Keratinocyte (primary cell): ENCODE measurements around the gene TFCP2L1. TPM values are rescaled to one million over a fixed set of nuclear protein-coding genes. Genes with fewer than 3 reads are reported as not detected.

Experiments used
- DNase-seq: peaks from one replicate; pipeline ENCODE4 v3.0.0-alpha.2; 2011; ENCODE audit warnings: low read depth, missing footprints, low spot score
- FAIRE-seq: peaks from 2 replicates; lab custom pipeline; 2011; peaks lifted over from hg19 to GRCh38; lab: Jason Lieb, UNC
- H2AFZ ChIP-seq: 2 replicates; pipeline ENCODE4 v1.6.0; 2012; ENCODE audit warnings: low read length, control low read depth, inconsistent platforms; ENCODE audit not compliant: control insufficient read depth
- H3K27ac ChIP-seq: 2 replicates; pipeline ENCODE4 v1.5.1; 2011; ENCODE audit warnings: low read length; ENCODE audit not compliant: control insufficient read depth, insufficient read depth
- H3K27me3 ChIP-seq: 3 replicates; pipeline ENCODE4 v1.6.0; 2011; ENCODE audit warnings: low read length; ENCODE audit not compliant: control insufficient read depth, insufficient read depth; ENCODE audit errors: extremely low read depth
- H3K36me3 ChIP-seq, 2 experiments: 2 replicates in 1 of 2; 3 replicates in 1 of 2; pipeline ENCODE4 v1.5.1; 2011; ENCODE audit warnings: low read length in 2 of 2, mild to moderate bottlenecking in 1 of 2; ENCODE audit not compliant: control insufficient read depth in 2 of 2, insufficient read depth in 2 of 2; ENCODE audit errors: extremely low read depth in 1 of 2
- H3K4me1 ChIP-seq: 3 replicates; pipeline ENCODE4 v1.5.1; 2011; ENCODE audit warnings: low read length; ENCODE audit not compliant: control insufficient read depth, insufficient read depth; ENCODE audit errors: extremely low read depth
- H3K4me2 ChIP-seq: 3 replicates; pipeline ENCODE4 v1.6.0; 2011; ENCODE audit warnings: low read depth, low read length; ENCODE audit not compliant: control insufficient read depth, insufficient read depth; ENCODE audit errors: extremely low read depth
- H3K4me3 ChIP-seq, 3 experiments: fragments of 200-600 bp in 1 of 3; sonication (generic) in 1 of 3; 2 replicates in 2 of 3; 3 replicates in 1 of 3; pipeline ENCODE4 v1.5.1; 2011 to 2016; ENCODE audit warnings: low read length in 3 of 3, mild to moderate bottlenecking in 3 of 3, control low read depth in 2 of 3, inconsistent platforms in 1 of 3, low read depth in 1 of 3, mixed read lengths in 1 of 3, mixed run types in 1 of 3, moderate library complexity in 1 of 3; ENCODE audit not compliant: control insufficient read depth in 2 of 3, insufficient read depth in 2 of 3; ENCODE audit errors: extremely low read depth in 1 of 3
- H3K79me2 ChIP-seq: 2 replicates; pipeline ENCODE4 v1.6.0; 2012; ENCODE audit warnings: low read length; ENCODE audit not compliant: control insufficient read depth, insufficient read depth
- H3K9ac ChIP-seq: 3 replicates; pipeline ENCODE4 v1.6.0; 2011; ENCODE audit warnings: low read length; ENCODE audit not compliant: control insufficient read depth, insufficient read depth; ENCODE audit errors: extremely low read depth
- H3K9me1 ChIP-seq: 3 replicates; pipeline ENCODE4 v1.6.0; 2011; ENCODE audit warnings: low read length; ENCODE audit not compliant: control insufficient read depth, insufficient read depth; ENCODE audit errors: extremely low read depth
- H3K9me3 ChIP-seq: 2 replicates; pipeline ENCODE4 v1.5.1; 2012; ENCODE audit warnings: low read depth, low read length; ENCODE audit not compliant: control insufficient read depth
- H4K20me1 ChIP-seq: 3 replicates; pipeline ENCODE4 v1.6.0; 2011; ENCODE audit warnings: low read length; ENCODE audit not compliant: control insufficient read depth, insufficient read depth; ENCODE audit errors: extremely low read depth
- CTCF ChIP-seq, 3 experiments: IDR thresholded peaks in 1 of 3; conservative IDR thresholded peaks in 1 of 3; optimal IDR thresholded peaks in 1 of 3; 2 replicates in 2 of 3; 3 replicates in 1 of 3; pipeline versions ENCODE3 to v1.5.1; 2011; ENCODE audit warnings: low read length in 3 of 3, mild to moderate bottlenecking in 3 of 3, moderate library complexity in 2 of 3, control low read depth in 1 of 3, inconsistent platforms in 1 of 3; ENCODE audit not compliant: insufficient read depth in 2 of 3; ENCODE audit errors: extremely low read depth in 1 of 3
- EZH2 ChIP-seq: IDR thresholded peaks from one replicate; pipeline ENCODE4 v1.6.1; 2012; ENCODE audit warnings: inconsistent platforms, mild to moderate bottlenecking, low read length, moderate library complexity
- dilution Hi-C: fragments of 300-500 bp; cut with MboI; formaldehyde crosslinking; loops from one replicate; pipeline ENCODE4 v1.7.0; 2020; ENCODE audit warnings: low sequenced_read_pairs; ENCODE audit not compliant: extremely low pct_ligation_motif_present
- polyA plus RNA-seq, 5 experiments: library from polyadenylated mRNA; depleted of rRNA in 3 of 5; stranded (reverse) in 3 of 5; stranded (forward) in 1 of 5; unstranded in 1 of 5; fragments of >200 nt; gene quantifications; 1 replicate in 1 of 5; 2 replicates in 3 of 5; 3 replicates in 1 of 5; pipeline versions ENCODE4 v1.2.1 to v1.2.3, GENCODE V29; 2011 to 2012; ENCODE audit warnings: missing spikeins in 2 of 5, low read depth in 1 of 5, low replicate concordance in 1 of 5

Gene TFCP2L1
- polyA plus RNA-seq, 1 donor (not counting 4 experiments of a cell fraction or from before 2014, with no cell fraction given): 29.4 TPM

- H3K9me1 ChIP-seq: no peaks in the 10 kb centered on the region
- no peak overlapping the region for H3K9ac ChIP-seq
- no peak overlapping the region for H2AFZ ChIP-seq
- no peak for TF ChIP-seq CTCF (optimal IDR thresholded peaks at IDR 0.05 in 1 of 3, IDR thresholded peaks at IDR 0.05 in 1 of 3, conservative IDR thresholded peaks at IDR 0.05 in 1 of 3; ENCODE audit: extremely low read depth in 1 of 3, insufficient read depth in 2 of 3, low read length in 3 of 3)
- TF ChIP-seq EZH2: no peak
- no peak overlapping the region for H3K4me2 ChIP-seq
- H3K4me3 ChIP-seq: no peak overlapping the region
- DNase-seq: no peak
- H3K4me1 ChIP-seq: peaks cover 4% of the 10 kb centered on the region
- H3K27me3 ChIP-seq: no peaks in the 10 kb centered on the region
- no peak for FAIRE-seq
- no peaks in the 10 kb centered on the region for H3K36me3 ChIP-seq
- no peaks in the 10 kb centered on the region for H4K20me1 ChIP-seq
- H3K79me2 ChIP-seq: no peaks in the 10 kb centered on the region
- dilution Hi-C loops: no loop called here
- no peak overlapping the region for H3K27ac ChIP-seq
- no peaks in the 10 kb centered on the region for H3K9me3 ChIP-seq
Measured at GRCh38 chr2:121202541-121203310, 82.3 kb downstream of the TFCP2L1 start.

GRCh38 chr2:121201796-121202195 is 83.2 kb downstream of the TFCP2L1 start:
- dilution Hi-C loops: no loop called here
- Histone ChIP-seq H3K9me1 (no peaks in the 10 kb centered on the region), H3K27me3 (no peaks in the 10 kb centered on the region), H3K9me3 (no peaks in the 10 kb centered on the region), H4K20me1 (no peaks in the 10 kb centered on the region), H2AFZ (no peak overlapping the region), H3K4me3 (no peak overlapping the region), H3K27ac (no peak overlapping the region), H3K4me1 (peaks cover 13% of the 10 kb centered on the region), H3K79me2 (no peaks in the 10 kb centered on the region), H3K36me3 (no peaks in the 10 kb centered on the region), H3K4me2 (no peak overlapping the region), H3K9ac (no peak overlapping the region)
- TF ChIP-seq CTCF (optimal IDR thresholded peaks at IDR 0.05 in 1 of 3, IDR thresholded peaks at IDR 0.05 in 1 of 3, conservative IDR thresholded peaks at IDR 0.05 in 1 of 3; ENCODE audit: extremely low read depth in 1 of 3, insufficient read depth in 2 of 3, low read length in 3 of 3) (no peak), EZH2 (no peak)
- FAIRE-seq: no peak
- DNase-seq: no peak
